GM12865 (cell line): ENCODE data around the gene STARD8.

Experiments
- DNase-seq: peaks from one replicate; pipeline ENCODE4 v3.0.0; 2010; ENCODE audit warnings: low read depth
- H3K4me3 ChIP-seq: 2 replicates; pipeline ENCODE4 v1.5.1; 2011; ENCODE audit warnings: mild to moderate bottlenecking, low read depth, low read length, control low read depth
- TF ChIP-seq, protein P1 (sequence below): IDR thresholded peaks from 2 replicates; pipeline ENCODE4 v1.5.1; 2011; ENCODE audit warnings: low read length, control low read depth, low read depth, inconsistent platforms; ENCODE audit not compliant: insufficient read depth; ENCODE audit errors: missing control alignments

Gene STARD8

GRCh38 chrX:68761086-68761485 lies 113.6 kb downstream of the STARD8 start:
- no peak for DNase-seq
- no peak overlapping the region for H3K4me3 ChIP-seq
- TF ChIP-seq, protein P1, sequence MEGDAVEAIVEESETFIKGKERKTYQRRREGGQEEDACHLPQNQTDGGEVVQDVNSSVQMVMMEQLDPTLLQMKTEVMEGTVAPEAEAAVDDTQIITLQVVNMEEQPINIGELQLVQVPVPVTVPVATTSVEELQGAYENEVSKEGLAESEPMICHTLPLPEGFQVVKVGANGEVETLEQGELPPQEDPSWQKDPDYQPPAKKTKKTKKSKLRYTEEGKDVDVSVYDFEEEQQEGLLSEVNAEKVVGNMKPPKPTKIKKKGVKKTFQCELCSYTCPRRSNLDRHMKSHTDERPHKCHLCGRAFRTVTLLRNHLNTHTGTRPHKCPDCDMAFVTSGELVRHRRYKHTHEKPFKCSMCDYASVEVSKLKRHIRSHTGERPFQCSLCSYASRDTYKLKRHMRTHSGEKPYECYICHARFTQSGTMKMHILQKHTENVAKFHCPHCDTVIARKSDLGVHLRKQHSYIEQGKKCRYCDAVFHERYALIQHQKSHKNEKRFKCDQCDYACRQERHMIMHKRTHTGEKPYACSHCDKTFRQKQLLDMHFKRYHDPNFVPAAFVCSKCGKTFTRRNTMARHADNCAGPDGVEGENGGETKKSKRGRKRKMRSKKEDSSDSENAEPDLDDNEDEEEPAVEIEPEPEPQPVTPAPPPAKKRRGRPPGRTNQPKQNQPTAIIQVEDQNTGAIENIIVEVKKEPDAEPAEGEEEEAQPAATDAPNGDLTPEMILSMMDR = no peak

DNA sequence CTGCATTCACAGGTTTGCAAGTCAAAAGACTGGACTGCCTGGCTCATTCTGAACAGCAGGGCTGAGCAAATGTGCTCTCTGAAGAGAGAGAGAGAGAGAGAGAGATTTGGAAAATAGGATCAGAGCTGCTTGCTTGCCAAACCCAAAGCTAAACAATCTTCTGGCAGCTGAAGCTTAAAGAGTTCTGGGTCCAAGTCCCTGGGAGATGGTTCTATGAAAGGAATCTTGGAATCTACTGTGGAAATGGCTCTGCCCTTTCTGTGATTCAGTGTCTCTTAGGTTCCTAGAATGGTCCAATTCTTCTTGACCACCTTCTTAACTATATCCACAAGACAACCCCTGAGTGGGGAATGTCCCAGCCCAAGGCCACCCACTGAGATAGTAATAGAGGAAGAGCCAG lies 115.3 kb downstream of the STARD8 start:
- TF ChIP-seq, protein P1 = no peak
- H3K4me3 ChIP-seq = no peak overlapping the region
- no peak for DNase-seq

- H3K4me3 ChIP-seq = no peak overlapping the region
- TF ChIP-seq, protein P1 = no peak
- DNase-seq = no peak
Observed at GRCh38 chrX:68763481-68763880, 116.0 kb downstream of the STARD8 start.
